Fibroblast of lung (primary cell): Measurements from ENCODE around the gene GRIN2A. TPM values are rescaled to one million over a fixed set of nuclear protein-coding genes. Genes with fewer than 3 reads are reported as not detected.

Source experiments
- DNase-seq, 2 donors: peaks; one replicate each; pipeline versions ENCODE4 v3.0.0 to v3.0.0-alpha.2; 2010; ENCODE audit warnings: low read depth in 2 of 2
- H2AFZ ChIP-seq: 2 replicates; pipeline ENCODE4 v1.5.1; 2012; ENCODE audit warnings: low read length, control low read depth, inconsistent platforms
- H3K27ac ChIP-seq: 2 replicates; pipeline ENCODE4 v1.5.1; 2011; ENCODE audit warnings: low read length, control low read depth; ENCODE audit not compliant: insufficient read depth
- H3K27me3 ChIP-seq: 2 replicates; pipeline ENCODE4 v1.5.1; 2011; ENCODE audit warnings: mild to moderate bottlenecking, low read length; ENCODE audit not compliant: control insufficient read depth, insufficient read depth
- H3K36me3 ChIP-seq: 2 replicates; pipeline ENCODE4 v1.5.1; 2011; ENCODE audit warnings: low read length; ENCODE audit not compliant: control insufficient read depth, insufficient read depth
- H3K4me1 ChIP-seq: 2 replicates; pipeline ENCODE4 v1.5.1; 2011; ENCODE audit warnings: low read length; ENCODE audit not compliant: control insufficient read depth, insufficient read depth; ENCODE audit errors: extremely low read depth
- H3K4me2 ChIP-seq: 2 replicates; pipeline ENCODE4 v1.5.1; 2011; ENCODE audit warnings: low read length, control low read depth; ENCODE audit not compliant: insufficient read depth; ENCODE audit errors: extremely low read depth
- H3K4me3 ChIP-seq, 4 experiments: fragments of 200-600 bp in 1 of 4; sonication (generic) in 1 of 4; replicated peaks in 1 of 4; 2 replicates each; pipeline ENCODE4 v1.5.1; 2011 to 2016; ENCODE audit warnings: low read length in 4 of 4, low read depth in 3 of 4, mild to moderate bottlenecking in 3 of 4, control low read depth in 2 of 4, inconsistent platforms in 1 of 4, mixed read lengths in 1 of 4; ENCODE audit not compliant: insufficient read depth in 1 of 4; ENCODE audit errors: control extremely low read depth in 1 of 4
- H3K79me2 ChIP-seq: 2 replicates; pipeline ENCODE4 v1.5.1; 2012; ENCODE audit warnings: mild to moderate bottlenecking, low read length, inconsistent platforms; ENCODE audit not compliant: control insufficient read depth, insufficient read depth
- H3K9ac ChIP-seq: 2 replicates; pipeline ENCODE4 v1.5.1; 2011; ENCODE audit warnings: mild to moderate bottlenecking, low read length, control low read depth; ENCODE audit not compliant: insufficient read depth
- H3K9me3 ChIP-seq: 2 replicates; pipeline ENCODE4 v1.5.1; 2012; ENCODE audit warnings: low read depth, low read length; ENCODE audit not compliant: control insufficient read depth, insufficient read depth
- H4K20me1 ChIP-seq: 2 replicates; pipeline ENCODE4 v1.5.1; 2011; ENCODE audit warnings: low read length; ENCODE audit not compliant: control insufficient read depth, insufficient read depth; ENCODE audit errors: extremely low read depth
- EZH2 ChIP-seq: IDR thresholded peaks from 2 replicates; pipeline ENCODE4 v1.5.1; 2012; ENCODE audit warnings: low read length, control low read depth, mild to moderate bottlenecking; ENCODE audit errors: missing control alignments
- polyA plus RNA-seq, 2 donors: library from polyadenylated mRNA; depleted of rRNA in 1 of 2; stranded (reverse) in 1 of 2; unstranded in 1 of 2; fragments of >200 nt; gene quantifications; 2 replicates each; pipeline ENCODE4 v1.2.1, GENCODE V29; 2011 to 2012; ENCODE audit warnings: missing spikeins in 1 of 2
- total RNA-seq: library from RNA; depleted of rRNA; stranded (reverse); fragments of >200 nt; gene quantifications from 2 replicates; pipeline ENCODE4 v1.2.1, GENCODE V29; 2014
- TF ChIP-seq, protein P1 (sequence below), 2 donors: IDR thresholded peaks in 1 of 2; conservative IDR thresholded peaks in 1 of 2; 1 replicate in 1 of 2; 2 replicates in 1 of 2; pipeline ENCODE4 v1.5.1; 2011 to 2012; ENCODE audit warnings: low read length in 2 of 2, control low read depth in 1 of 2, inconsistent platforms in 1 of 2, low read depth in 1 of 2, mild to moderate bottlenecking in 1 of 2

GRIN2A gene
- total and polyA plus RNA-seq, 2 donors (not counting 1 experiment from before 2014, with no cell fraction given): 0.15 to 0.33 TPM

- no peak overlapping the region for H3K27ac ChIP-seq
Measured at GRCh38 chr16:10013774-10014173, 168.5 kb downstream of the GRIN2A start.

GRCh38 chr16:10013364-10013763 lies 168.9 kb downstream of the GRIN2A start:
- no peaks in the 10 kb centered on the region for H3K4me1 ChIP-seq
- H4K20me1 ChIP-seq: no peaks in the 10 kb centered on the region
- H3K79me2 ChIP-seq: no peaks in the 10 kb centered on the region
- no peak overlapping the region for H2AFZ ChIP-seq
- H3K4me3 ChIP-seq: no peak overlapping the region
- DNase-seq: no peak
- no peak overlapping the region for H3K27ac ChIP-seq
- H3K27me3 ChIP-seq: no peaks in the 10 kb centered on the region
- H3K4me2 ChIP-seq: no peak overlapping the region
- no peak overlapping the region for H3K9ac ChIP-seq
- H3K9me3 ChIP-seq: no peaks in the 10 kb centered on the region
- TF ChIP-seq, protein P1, sequence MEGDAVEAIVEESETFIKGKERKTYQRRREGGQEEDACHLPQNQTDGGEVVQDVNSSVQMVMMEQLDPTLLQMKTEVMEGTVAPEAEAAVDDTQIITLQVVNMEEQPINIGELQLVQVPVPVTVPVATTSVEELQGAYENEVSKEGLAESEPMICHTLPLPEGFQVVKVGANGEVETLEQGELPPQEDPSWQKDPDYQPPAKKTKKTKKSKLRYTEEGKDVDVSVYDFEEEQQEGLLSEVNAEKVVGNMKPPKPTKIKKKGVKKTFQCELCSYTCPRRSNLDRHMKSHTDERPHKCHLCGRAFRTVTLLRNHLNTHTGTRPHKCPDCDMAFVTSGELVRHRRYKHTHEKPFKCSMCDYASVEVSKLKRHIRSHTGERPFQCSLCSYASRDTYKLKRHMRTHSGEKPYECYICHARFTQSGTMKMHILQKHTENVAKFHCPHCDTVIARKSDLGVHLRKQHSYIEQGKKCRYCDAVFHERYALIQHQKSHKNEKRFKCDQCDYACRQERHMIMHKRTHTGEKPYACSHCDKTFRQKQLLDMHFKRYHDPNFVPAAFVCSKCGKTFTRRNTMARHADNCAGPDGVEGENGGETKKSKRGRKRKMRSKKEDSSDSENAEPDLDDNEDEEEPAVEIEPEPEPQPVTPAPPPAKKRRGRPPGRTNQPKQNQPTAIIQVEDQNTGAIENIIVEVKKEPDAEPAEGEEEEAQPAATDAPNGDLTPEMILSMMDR (conservative IDR thresholded peaks at IDR 0.05 in 1 of 2, IDR thresholded peaks at IDR 0.05 in 1 of 2; ENCODE audit: low read depth in 1 of 2, low read length in 2 of 2): no peak
- no peak for TF ChIP-seq EZH2
- H3K36me3 ChIP-seq: no peaks in the 10 kb centered on the region

More at GRCh38 chr16:10013774-10014173, 168.5 kb downstream of the GRIN2A start:
- no peak for DNase-seq
- no peaks in the 10 kb centered on the region for H3K9me3 ChIP-seq
- no peak overlapping the region for H2AFZ ChIP-seq
- no peak overlapping the region for H3K4me3 ChIP-seq
- H3K79me2 ChIP-seq: no peaks in the 10 kb centered on the region
- H3K27me3 ChIP-seq: no peaks in the 10 kb centered on the region
- no peaks in the 10 kb centered on the region for H3K36me3 ChIP-seq
- no peaks in the 10 kb centered on the region for H3K4me1 ChIP-seq
- TF ChIP-seq, protein P1 (conservative IDR thresholded peaks at IDR 0.05 in 1 of 2, IDR thresholded peaks at IDR 0.05 in 1 of 2; ENCODE audit: low read depth in 1 of 2, low read length in 2 of 2): no peak
- TF ChIP-seq EZH2: no peak
- no peak overlapping the region for H3K4me2 ChIP-seq
- no peaks in the 10 kb centered on the region for H4K20me1 ChIP-seq
- H3K9ac ChIP-seq: no peak overlapping the region

DNA sequence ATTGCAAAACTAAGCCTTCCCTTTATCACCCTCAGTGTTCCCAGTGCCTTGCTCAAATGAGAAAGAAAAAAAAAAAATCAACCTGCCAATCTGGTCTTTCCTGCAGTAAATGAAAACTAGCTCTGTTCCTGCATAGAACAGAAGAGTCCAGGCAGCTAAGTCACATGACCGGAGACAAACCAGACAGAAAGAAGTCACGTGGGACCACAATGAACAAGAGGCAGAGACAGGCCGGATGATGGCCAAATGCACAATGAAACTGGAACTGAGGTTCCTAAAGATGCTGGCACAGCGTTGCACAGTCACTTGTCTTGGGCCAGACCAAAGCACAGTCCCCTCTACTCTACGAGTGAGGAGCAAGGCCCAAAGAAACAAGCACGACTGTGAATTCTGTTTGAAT lies 172.5 kb downstream of the GRIN2A start:
- Histone ChIP-seq H3K9ac (no peak overlapping the region), H3K27ac (no peak overlapping the region), H3K4me1 (no peaks in the 10 kb centered on the region), H3K9me3 (no peaks in the 10 kb centered on the region), H2AFZ (no peak overlapping the region), H3K4me2 (no peak overlapping the region), H3K4me3 (no peak overlapping the region), H3K27me3 (no peaks in the 10 kb centered on the region), H4K20me1 (no peaks in the 10 kb centered on the region), H3K79me2 (no peaks in the 10 kb centered on the region), H3K36me3 (no peaks in the 10 kb centered on the region)
- TF ChIP-seq, protein P1 (conservative IDR thresholded peaks at IDR 0.05 in 1 of 2, IDR thresholded peaks at IDR 0.05 in 1 of 2; ENCODE audit: low read depth in 1 of 2, low read length in 2 of 2): no peak
- no peak for TF ChIP-seq EZH2
- DNase-seq: no peak
